Esophagus muscularis mucosa (tissue), 4 donors: Measurements from ENCODE around the gene MCOLN1. TPM values are rescaled to one million over a fixed set of nuclear protein-coding genes. Genes with fewer than 3 reads are reported as not detected.

Experiments
- DNase-seq: peaks from one replicate; pipeline ENCODE4 v3.0.0-alpha.2; 2017; ENCODE audit errors: extremely low spot score
- H3K27ac ChIP-seq, 4 donors: fragments of 200-600 bp; sonication (generic); replicated peaks in 1 of 4; 1 replicate in 3 of 4; 2 replicates in 1 of 4; pipeline ENCODE4 v1.5.1; 2016 to 2019; ENCODE audit warnings: mild to moderate bottlenecking in 1 of 4
- H3K27me3 ChIP-seq, 4 donors: fragments of 200-600 bp; sonication (generic); one replicate each; pipeline versions ENCODE4 v1.5.1 to v1.6.0; 2016 to 2019
- H3K36me3 ChIP-seq, 4 donors: fragments of 200-600 bp; sonication (generic); one replicate each; pipeline ENCODE4 v1.5.1; 2016 to 2019
- H3K4me1 ChIP-seq, 4 donors: fragments of 200-600 bp; sonication (generic); one replicate each; pipeline ENCODE4 v1.5.1; 2016 to 2019
- H3K4me3 ChIP-seq, 4 donors: fragments of 200-600 bp; sonication (generic); 1 replicate in 2 of 4; 2 replicates in 2 of 4; pipeline ENCODE4 v1.5.1; 2016 to 2019; ENCODE audit warnings: mild to moderate bottlenecking in 4 of 4, moderate library complexity in 1 of 4
- H3K9me3 ChIP-seq, 4 donors: fragments of 200-600 bp; sonication (generic); 1 replicate in 3 of 4; 2 replicates in 1 of 4; pipeline ENCODE4 v1.5.1; 2016 to 2019
- CTCF ChIP-seq, 3 experiments: fragments of 200-600 bp in 2 of 3; fragments of 450-650 bp in 1 of 3; sonication (generic) in 2 of 3; IDR thresholded peaks; one replicate each; pipeline ENCODE4 v1.5.1; 2017 to 2019; ENCODE audit warnings: antibody characterized with exemption in 3 of 3, mild to moderate bottlenecking in 2 of 3, moderate library complexity in 1 of 3
- EP300 ChIP-seq: sonication (generic); formaldehyde crosslinking; IDR thresholded peaks from one replicate; pipeline ENCODE4 v1.6.1; 2017; ENCODE audit warnings: antibody characterized with exemption
- POLR2A ChIP-seq: fragments of 450-650 bp; IDR thresholded peaks from one replicate; pipeline ENCODE4 v1.6.1; 2017; ENCODE audit warnings: antibody characterized with exemption, moderate library complexity, mild to moderate bottlenecking, low read depth
- POLR2AphosphoS5 ChIP-seq, 2 donors: sonication (generic); formaldehyde crosslinking; IDR thresholded peaks; one replicate each; pipeline ENCODE4 v1.6.1; 2017; ENCODE audit warnings: antibody characterized with exemption in 2 of 2
- WGBS: methylation state at CpG from one replicate; pipeline ENCODE4 v1.1.5; 2018; 5-methylcytosine and 5-hydroxymethylcytosine counted together
- intact Hi-C: fragments of 100-400 bp; cut with DNase I; formaldehyde crosslinking; loops from one replicate; pipeline ENCODE4 v1.15.1; 2023
- total RNA-seq, 4 donors: library from RNA; depleted of rRNA; stranded (reverse); fragments of >200 nt; gene quantifications; one replicate each; pipeline versions ENCODE4 v1.1.0 to v1.2.1, GENCODE V29; 2016

The MCOLN1 gene
- total RNA-seq, 4 donors from 2014 or later = 11.3 to 20.7 (median 14.4) TPM

GRCh38 chr19:7480970-7481255 lies 41.5 kb upstream of the MCOLN1 start:
- Histone ChIP-seq H3K27ac (no peak overlapping the region), H3K4me3 (no peak overlapping the region), H3K9me3 (no peaks in the 10 kb centered on the region), H3K36me3 (peaks cover 0 to 19% (median 0%) of the 10 kb centered on the region in 4 donors), H3K4me1 (peaks cover 7 to 33% (median 30%) of the 10 kb centered on the region in 4 donors), H3K27me3 (no peaks in the 10 kb centered on the region)
- 79% methylated on average over 7 of the region's 7 CpGs for WGBS
- intact Hi-C loops = no loop called here
- TF ChIP-seq EP300 (no peak), POLR2AphosphoS5 (IDR thresholded peaks at IDR 0.05) (no peak), POLR2A (no peak), CTCF (IDR thresholded peaks at IDR 0.05) (no peak)
- DNase-seq = no peak

- peaks cover 7 to 28% (median 27%) of the 10 kb centered on the region in 4 donors for H3K4me1 ChIP-seq
- no peaks in the 10 kb centered on the region for H3K9me3 ChIP-seq
- no peak overlapping the region for H3K27ac ChIP-seq
- H3K27me3 ChIP-seq = no peaks in the 10 kb centered on the region
- no peak for DNase-seq
- TF ChIP-seq EP300 (no peak), POLR2AphosphoS5 (IDR thresholded peaks at IDR 0.05) (no peak), CTCF (IDR thresholded peaks at IDR 0.05) (no peak), POLR2A (no peak)
- no peak overlapping the region for H3K4me3 ChIP-seq
- 28% methylated on average over 25 of the region's 37 CpGs for WGBS
- intact Hi-C loops = no loop called here
- peaks cover 0 to 19% (median 0%) of the 10 kb centered on the region in 4 donors for H3K36me3 ChIP-seq
Observed at GRCh38 chr19:7482584-7483439, 39.6 kb upstream of the MCOLN1 start.

- no peaks in the 10 kb centered on the region for H3K9me3 ChIP-seq
- no peak overlapping the region for H3K4me3 ChIP-seq
- no peak overlapping the region for H3K27ac ChIP-seq
- peaks cover 7 to 27% (median 26%) of the 10 kb centered on the region in 4 donors for H3K4me1 ChIP-seq
- peaks cover 0 to 19% (median 0%) of the 10 kb centered on the region in 4 donors for H3K36me3 ChIP-seq
- TF ChIP-seq CTCF (IDR thresholded peaks at IDR 0.05) (no peak), POLR2AphosphoS5 (IDR thresholded peaks at IDR 0.05) (no peak)
- no peaks in the 10 kb centered on the region for H3K27me3 ChIP-seq
- DNase-seq = no peak
- intact Hi-C loops = no loop called here
- 80% methylated on average over 17 of the region's 17 CpGs for WGBS
Observed at GRCh38 chr19:7483720-7484201, 38.7 kb upstream of the MCOLN1 start.

- 83% methylated on average over 2 of the region's 2 CpGs for WGBS
- intact Hi-C loops = loop anchor here (5.0 kb wide), 1 partner anchor 35 kb away; the partner anchor contains the start of gene MCOLN1
Observed at GRCh38 chr19:7486923-7487322, 35.5 kb upstream of the MCOLN1 start.

More at GRCh38 chr19:7486923-7487322, 35.5 kb upstream of the MCOLN1 start:
- Histone ChIP-seq H3K36me3 (peaks cover 0 to 17% (median 0%) of the 10 kb centered on the region in 4 donors), H3K27me3 (no peaks in the 10 kb centered on the region), H3K9me3 (no peaks in the 10 kb centered on the region), H3K4me3 (no peak overlapping the region), H3K27ac (no peak overlapping the region), H3K4me1 (peaks cover 7 to 32% (median 30%) of the 10 kb centered on the region in 4 donors)
- no peak for DNase-seq
- TF ChIP-seq POLR2A (no peak), EP300 (no peak), POLR2AphosphoS5 (IDR thresholded peaks at IDR 0.05) (no peak), CTCF (IDR thresholded peaks at IDR 0.05) (no peak)
